HG02852 (cell line): Measurements from ENCODE around the gene RIBC2.
"Not testable (repeated sequence)": the region's sequence is repeated elsewhere in the genome, so short reads cannot be mapped to it uniquely, and the experiment has no call there.

Experiments
- ATAC-seq: cut with Tn5 transposase; IDR thresholded peaks from one replicate; pipeline ENCODE4 v1.9.1; 2021; ENCODE audit warnings: mild to moderate bottlenecking, moderate library complexity; ENCODE audit not compliant: unreplicated experiment

Gene RIBC2

DNA sequence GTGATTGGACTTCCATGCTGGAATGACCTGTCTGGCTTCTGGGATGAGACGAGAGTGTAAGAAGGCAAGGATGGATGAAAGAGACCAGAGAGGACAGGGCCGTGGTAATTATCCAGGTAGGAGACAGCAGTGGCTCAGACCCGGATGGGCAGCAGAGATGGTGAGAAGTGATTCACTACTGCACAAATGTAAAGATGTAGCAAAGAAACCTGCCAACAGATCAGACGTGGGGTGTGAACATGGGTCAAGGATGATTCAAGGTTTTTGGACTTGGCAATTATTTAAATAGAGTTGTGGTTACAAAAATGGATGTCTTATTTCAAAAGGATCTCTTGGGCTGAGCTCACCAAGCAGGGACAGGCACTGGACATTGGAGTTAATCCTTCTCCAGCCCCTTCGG is 32.7 kb downstream of the RIBC2 start:
- no peak for ATAC-seq

DNA sequence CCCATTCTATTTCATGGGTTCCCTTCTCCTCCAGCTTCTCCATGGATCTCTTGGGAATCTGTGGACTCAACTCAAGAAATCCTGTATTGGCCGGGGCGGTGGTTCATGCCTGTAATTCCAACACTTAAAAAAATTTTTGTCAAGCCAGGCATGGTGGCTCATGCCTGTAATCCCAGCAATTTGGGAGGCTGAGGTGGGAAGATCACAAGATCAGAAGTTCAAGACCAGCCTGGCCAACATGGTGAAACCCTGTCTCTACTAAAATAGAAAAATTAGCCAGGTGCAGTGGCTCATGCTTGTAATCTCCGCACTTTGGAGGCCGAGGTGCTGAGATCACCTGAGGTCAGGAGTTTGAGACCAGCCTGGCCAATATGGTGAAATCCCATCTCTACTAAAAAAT is 34.1 kb downstream of the RIBC2 start:
- not testable (repeated sequence) for ATAC-seq

GRCh38 chr22:45448431-45448830 is 34.9 kb downstream of the RIBC2 start:
- no peak for ATAC-seq

GRCh38 chr22:45449442-45449841 is 35.9 kb downstream of the RIBC2 start:
- not testable (repeated sequence) for ATAC-seq

- ATAC-seq = no peak
Measured at GRCh38 chr22:45450101-45450785, 36.8 kb downstream of the RIBC2 start.

- no peak for ATAC-seq
Measured at GRCh38 chr22:45450921-45451651, 37.6 kb downstream of the RIBC2 start.

DNA sequence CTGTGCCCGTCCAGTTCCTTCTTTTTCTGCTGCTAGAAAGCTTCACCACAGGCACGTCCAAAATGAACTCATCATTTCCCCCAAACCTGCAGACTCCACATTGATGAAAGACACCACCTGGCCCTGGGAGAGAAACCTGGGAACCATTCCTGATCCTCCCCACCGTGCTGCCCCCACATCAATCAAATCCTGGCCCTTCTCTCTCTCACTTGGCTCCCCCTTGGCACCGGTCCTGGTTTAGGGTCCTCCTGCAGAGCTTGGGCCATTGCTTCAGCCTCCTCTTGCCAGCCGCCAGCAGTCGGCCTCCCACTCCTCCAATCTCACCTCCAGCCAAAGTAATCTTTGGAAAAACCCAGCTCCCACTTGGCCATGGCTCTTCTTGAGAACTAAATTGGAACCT is 38.5 kb downstream of the RIBC2 start:
- ATAC-seq = no peak

DNA sequence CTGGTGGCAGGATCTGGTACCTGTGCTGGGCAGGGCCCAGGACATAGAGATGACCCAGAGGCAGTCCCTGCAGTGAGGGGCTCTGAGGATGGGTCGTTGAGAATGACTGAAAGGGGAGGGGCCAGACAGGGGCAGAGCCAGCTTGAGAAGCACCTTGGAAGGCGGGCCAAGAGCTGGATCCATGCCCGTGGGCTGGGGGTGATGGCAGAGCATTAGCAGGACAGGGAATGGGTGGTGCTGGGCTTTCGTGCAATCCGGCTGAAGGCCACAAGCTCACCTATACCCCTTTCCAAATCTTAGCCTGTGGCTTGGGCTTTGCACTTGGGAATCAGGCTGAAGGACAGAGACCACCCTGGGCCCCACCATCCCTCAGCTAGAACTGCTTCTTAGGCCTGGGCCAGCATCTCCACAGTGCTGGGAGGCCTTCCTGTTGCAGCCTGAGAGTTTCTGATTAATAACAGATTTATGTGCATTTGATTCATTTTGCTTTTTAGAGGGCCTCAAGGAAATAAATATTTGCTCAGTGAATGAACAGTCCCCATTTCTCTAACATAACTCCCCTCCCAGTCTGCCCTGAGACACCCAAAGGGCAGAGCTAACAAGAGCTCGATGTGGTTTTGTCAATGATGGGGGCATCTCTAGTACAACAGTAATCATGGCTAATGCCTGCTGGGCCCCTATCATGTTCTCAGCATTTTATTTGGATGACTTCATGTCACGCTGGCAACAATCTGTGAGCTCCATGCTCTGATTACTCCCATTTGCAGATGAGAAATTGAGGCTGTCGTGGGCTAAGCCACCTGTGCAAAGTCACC is 39.3 kb downstream of the RIBC2 start:
- ATAC-seq = no peak

- no peak for ATAC-seq
Measured at GRCh38 chr22:45453764-45454163, 40.3 kb downstream of the RIBC2 start.

- ATAC-seq = no peak
Measured at GRCh38 chr22:45454275-45454674, 40.8 kb downstream of the RIBC2 start.

- ATAC-seq = no peak
Measured at GRCh38 chr22:45455212-45455611, 41.7 kb downstream of the RIBC2 start.

- ATAC-seq = no peak
Measured at GRCh38 chr22:45455621-45456020, 42.1 kb downstream of the RIBC2 start.

DNA sequence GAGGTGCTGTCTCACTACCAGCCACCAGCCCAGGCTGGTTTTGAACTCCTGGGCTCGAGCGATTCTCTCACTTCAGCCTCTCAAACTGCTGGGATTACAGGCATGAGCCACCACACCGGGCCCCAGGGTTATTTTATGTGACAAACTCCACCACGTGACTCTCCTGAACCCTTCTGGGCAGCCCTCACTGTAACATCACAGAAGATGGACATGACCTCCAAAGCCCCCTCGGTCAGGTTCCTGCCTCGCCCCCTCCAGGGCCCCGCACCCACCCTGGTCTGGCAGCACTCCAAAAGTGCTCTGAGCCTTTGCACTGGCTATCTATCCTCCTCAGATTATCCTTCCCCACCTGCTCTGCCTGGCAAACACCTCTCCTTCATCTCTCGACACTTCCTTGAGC is 43.3 kb downstream of the RIBC2 start:
- no peak for ATAC-seq

GRCh38 chr22:45458532-45458931 is 45.0 kb downstream of the RIBC2 start:
- no peak for ATAC-seq

GRCh38 chr22:45459235-45459634 is 45.7 kb downstream of the RIBC2 start:
- no peak for ATAC-seq

DNA sequence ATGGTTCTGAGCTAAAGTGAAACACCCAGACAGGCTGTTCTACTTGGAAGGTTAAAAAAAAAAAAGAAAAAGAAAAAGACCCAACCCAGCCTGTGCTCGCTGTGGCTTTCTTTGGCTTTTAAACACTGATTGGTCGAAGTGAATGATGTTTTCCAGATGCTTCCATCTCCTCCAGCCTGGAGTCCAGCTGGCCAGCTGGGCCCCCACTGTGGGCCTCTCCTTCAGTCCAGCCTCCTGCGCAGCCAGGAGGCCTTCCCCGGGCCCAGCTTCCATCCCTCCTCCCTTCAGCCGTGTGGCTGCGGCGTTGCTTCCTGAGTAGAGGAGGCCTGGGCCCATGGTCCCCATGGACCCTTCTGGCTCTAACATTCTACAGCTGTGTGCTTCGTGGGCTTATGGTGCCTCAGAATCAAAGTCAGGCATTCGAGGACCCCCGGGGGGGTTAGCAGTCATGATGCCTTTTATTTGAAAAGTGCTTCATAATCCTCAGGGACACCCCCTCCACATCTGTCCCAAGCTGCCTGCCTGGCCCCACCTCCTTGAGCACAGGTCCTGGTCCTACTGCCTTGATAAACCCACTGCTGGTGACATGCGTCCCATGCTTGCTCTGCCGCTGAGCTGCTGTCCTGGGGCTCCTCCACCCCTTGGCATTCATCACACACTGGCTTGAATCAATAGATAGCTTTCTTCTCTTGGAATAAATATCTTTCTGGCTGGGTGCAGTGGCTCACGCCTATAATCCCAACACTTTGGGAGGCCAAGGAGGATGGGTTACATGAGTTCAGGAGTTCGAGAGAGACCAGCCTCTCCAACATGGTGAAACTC is 47.0 kb downstream of the RIBC2 start:
- no peak for ATAC-seq

DNA sequence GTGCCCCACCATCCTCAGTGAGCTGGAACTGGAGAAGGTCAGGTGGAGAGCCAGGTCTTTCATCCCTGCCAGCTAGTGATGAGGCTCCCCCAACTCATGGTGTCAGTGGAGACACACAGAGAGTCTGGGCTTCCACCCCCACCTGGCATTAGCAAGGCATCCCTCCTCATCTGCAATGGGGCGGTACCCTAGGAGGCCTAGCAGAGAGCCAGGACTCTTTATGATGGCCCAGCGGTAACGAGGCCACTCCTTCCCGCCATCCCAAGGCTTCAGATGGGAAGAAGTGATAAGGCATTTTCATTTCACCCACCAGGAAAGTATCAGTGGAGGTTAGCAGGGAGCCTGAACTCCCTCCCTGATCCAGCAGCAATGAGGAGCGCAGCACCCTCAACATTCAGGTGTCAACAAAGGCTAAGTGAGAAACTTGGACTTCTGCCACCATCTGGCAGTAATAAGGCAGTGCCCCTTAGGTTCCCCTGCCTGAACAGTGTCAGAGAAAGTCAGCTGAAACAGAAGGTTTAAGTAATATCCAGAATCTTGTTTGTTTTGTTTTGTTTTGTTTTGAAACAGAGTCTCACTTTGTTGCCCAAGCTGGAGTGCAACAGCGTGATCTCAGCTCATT is 48.7 kb downstream of the RIBC2 start:
- no peak for ATAC-seq

- not testable (repeated sequence) for ATAC-seq
Measured at GRCh38 chr22:45463691-45464090, 50.2 kb downstream of the RIBC2 start.

GRCh38 chr22:45465633-45466032 is 52.1 kb downstream of the RIBC2 start:
- ATAC-seq = no peak

DNA sequence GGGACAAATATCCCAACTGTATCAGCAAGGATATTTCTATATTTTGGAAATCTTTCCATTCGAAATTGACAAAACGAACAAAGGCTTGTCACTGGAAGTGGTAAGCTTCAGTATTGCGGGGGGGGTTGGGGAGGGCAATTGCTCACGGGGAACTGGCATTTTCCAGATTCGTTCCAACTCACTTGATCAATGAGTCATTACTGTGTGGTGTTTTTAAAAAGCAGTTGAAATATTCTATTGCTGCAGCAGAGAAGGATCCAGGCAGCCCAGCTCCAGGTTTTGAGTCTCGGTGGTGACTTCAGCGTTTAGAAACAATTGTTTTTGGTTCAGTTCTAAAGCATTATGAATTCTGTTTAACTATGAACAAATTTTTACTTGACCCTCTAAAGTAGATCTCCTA is 55.4 kb downstream of the RIBC2 start:
- no peak for ATAC-seq
